H1 (cell line): ENCODE data around the gene HOMER1.

Experiments used
- CBX5 ChIP-seq: fragments of 300-800, 300-1000 bp; sonication (generic); IDR thresholded peaks from 2 replicates; pipeline ENCODE4 v1.7.1; 2016; ENCODE audit warnings: antibody characterized with exemption, low read length, low read depth
- CEBPB ChIP-seq: IDR thresholded peaks from 2 replicates; pipeline ENCODE4 v1.6.1; 2012; ENCODE audit warnings: low read depth, low read length
- EZH2 ChIP-seq: fragments of 200-600 bp; sonication (generic); IDR thresholded peaks from 2 replicates; pipeline ENCODE4 v1.7.1; 2012; ENCODE audit warnings: low read depth, mild to moderate bottlenecking, moderate library complexity, low read length, inconsistent platforms; ENCODE audit not compliant: severe bottlenecking
- JUN ChIP-seq: IDR thresholded peaks from 2 replicates; pipeline ENCODE4 v1.6.1; 2011; ENCODE audit warnings: low read depth, mild to moderate bottlenecking, improper control_type of control experiment, low read length
- RAD21 ChIP-seq, 2 experiments: IDR thresholded peaks in 1 of 2; conservative IDR thresholded peaks in 1 of 2; 2 replicates each; pipeline ENCODE4 v1.6.1; 2011; ENCODE audit warnings: low read depth in 2 of 2, low read length in 2 of 2, improper control_type of control experiment in 1 of 2, inconsistent platforms in 1 of 2, mild to moderate bottlenecking in 1 of 2, moderate library complexity in 1 of 2
- TF ChIP-seq, protein P1 (sequence below), 3 experiments: IDR thresholded peaks; 1 replicate in 2 of 3; 2 replicates in 1 of 3; pipeline versions ENCODE4 v1.5.1 to v1.6.1; 2011; ENCODE audit warnings: low read length in 3 of 3, mild to moderate bottlenecking in 3 of 3, inconsistent platforms in 2 of 3, low read depth in 1 of 3, moderate library complexity in 1 of 3; ENCODE audit not compliant: insufficient read depth in 1 of 3; ENCODE audit errors: control extremely low read depth in 1 of 3
- TF ChIP-seq, protein P2 (sequence below): IDR thresholded peaks from 2 replicates; pipeline ENCODE4 v1.6.1; 2011; ENCODE audit warnings: low read length, improper control_type of control experiment

DNA sequence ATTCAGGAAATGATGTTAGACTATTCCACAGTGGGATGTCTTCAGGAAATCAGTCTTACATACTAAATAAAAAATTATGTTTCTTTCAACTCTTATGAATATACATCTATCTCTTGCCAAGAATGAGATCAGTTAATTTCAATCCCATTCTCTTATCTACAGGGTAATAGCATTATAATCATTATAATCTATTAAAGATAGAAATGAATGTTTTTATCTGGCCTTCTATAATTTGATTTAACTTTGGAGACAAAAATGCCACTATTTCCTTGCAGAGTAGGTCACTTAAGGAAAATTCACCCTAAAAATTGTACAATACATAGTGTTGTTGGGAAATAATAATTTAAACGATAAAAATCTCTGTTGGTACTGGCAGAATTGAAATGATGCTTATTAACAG is 96.4 kb downstream of the HOMER1 start:
- no peak for TF ChIP-seq CBX5
- TF ChIP-seq JUN = no peak
- TF ChIP-seq, protein P1, sequence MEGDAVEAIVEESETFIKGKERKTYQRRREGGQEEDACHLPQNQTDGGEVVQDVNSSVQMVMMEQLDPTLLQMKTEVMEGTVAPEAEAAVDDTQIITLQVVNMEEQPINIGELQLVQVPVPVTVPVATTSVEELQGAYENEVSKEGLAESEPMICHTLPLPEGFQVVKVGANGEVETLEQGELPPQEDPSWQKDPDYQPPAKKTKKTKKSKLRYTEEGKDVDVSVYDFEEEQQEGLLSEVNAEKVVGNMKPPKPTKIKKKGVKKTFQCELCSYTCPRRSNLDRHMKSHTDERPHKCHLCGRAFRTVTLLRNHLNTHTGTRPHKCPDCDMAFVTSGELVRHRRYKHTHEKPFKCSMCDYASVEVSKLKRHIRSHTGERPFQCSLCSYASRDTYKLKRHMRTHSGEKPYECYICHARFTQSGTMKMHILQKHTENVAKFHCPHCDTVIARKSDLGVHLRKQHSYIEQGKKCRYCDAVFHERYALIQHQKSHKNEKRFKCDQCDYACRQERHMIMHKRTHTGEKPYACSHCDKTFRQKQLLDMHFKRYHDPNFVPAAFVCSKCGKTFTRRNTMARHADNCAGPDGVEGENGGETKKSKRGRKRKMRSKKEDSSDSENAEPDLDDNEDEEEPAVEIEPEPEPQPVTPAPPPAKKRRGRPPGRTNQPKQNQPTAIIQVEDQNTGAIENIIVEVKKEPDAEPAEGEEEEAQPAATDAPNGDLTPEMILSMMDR (IDR thresholded peaks at IDR 0.05; ENCODE audit: control extremely low read depth in 1 of 3, insufficient read depth in 1 of 3, low read depth in 1 of 3, low read length in 3 of 3) = no peak
- TF ChIP-seq CEBPB = no peak
- TF ChIP-seq EZH2 = no peak
- no peak for TF ChIP-seq RAD21 (IDR thresholded peaks at IDR 0.05 in 1 of 2, conservative IDR thresholded peaks at IDR 0.05 in 1 of 2; ENCODE audit: low read depth in 2 of 2, low read length in 2 of 2)
- TF ChIP-seq, protein P2, sequence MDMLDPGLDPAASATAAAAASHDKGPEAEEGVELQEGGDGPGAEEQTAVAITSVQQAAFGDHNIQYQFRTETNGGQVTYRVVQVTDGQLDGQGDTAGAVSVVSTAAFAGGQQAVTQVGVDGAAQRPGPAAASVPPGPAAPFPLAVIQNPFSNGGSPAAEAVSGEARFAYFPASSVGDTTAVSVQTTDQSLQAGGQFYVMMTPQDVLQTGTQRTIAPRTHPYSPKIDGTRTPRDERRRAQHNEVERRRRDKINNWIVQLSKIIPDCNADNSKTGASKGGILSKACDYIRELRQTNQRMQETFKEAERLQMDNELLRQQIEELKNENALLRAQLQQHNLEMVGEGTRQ = no peak
